HG02610 (cell line): ENCODE measurements around the gene LYST.

ENCODE experiments used
- ATAC-seq: cut with Tn5 transposase; IDR thresholded peaks from one replicate; pipeline ENCODE4 v1.9.1; 2021; ENCODE audit warnings: mild to moderate bottlenecking, moderate library complexity; ENCODE audit not compliant: unreplicated experiment

The LYST gene

GRCh38 chr1:235725434-235725833 is 141.3 kb downstream of the LYST start:
- no peak for ATAC-seq

- ATAC-seq: no peak
Observed at GRCh38 chr1:235724730-235725129, 142.0 kb downstream of the LYST start.

- ATAC-seq: no peak
Observed at GRCh38 chr1:235722858-235723257, 143.8 kb downstream of the LYST start.

- ATAC-seq: no peak
Observed at GRCh38 chr1:235721982-235722381, 144.7 kb downstream of the LYST start.

GRCh38 chr1:235720544-235720943 is 146.2 kb downstream of the LYST start:
- no peak for ATAC-seq

GRCh38 chr1:235714205-235714897 is 152.4 kb downstream of the LYST start:
- ATAC-seq: no peak

- no peak for ATAC-seq
Observed at GRCh38 chr1:235712812-235713211, 153.9 kb downstream of the LYST start.

- ATAC-seq: no peak
Observed at GRCh38 chr1:235710687-235711086, 156.0 kb downstream of the LYST start.

- ATAC-seq: no peak
Observed at GRCh38 chr1:235709018-235709417, 157.7 kb downstream of the LYST start.

GRCh38 chr1:235708390-235708962 is 158.2 kb downstream of the LYST start:
- no peak for ATAC-seq

GRCh38 chr1:235703506-235703905 is 163.2 kb downstream of the LYST start:
- ATAC-seq: no peak

GRCh38 chr1:235702412-235702811 is 164.3 kb downstream of the LYST start:
- ATAC-seq: no peak

GRCh38 chr1:235697508-235697907 is 169.2 kb downstream of the LYST start:
- ATAC-seq: no peak

- ATAC-seq: no peak
Observed at GRCh38 chr1:235689356-235689755, 177.3 kb downstream of the LYST start.

GRCh38 chr1:235688096-235688495 is 178.6 kb downstream of the LYST start:
- ATAC-seq: no peak

GRCh38 chr1:235683653-235684052 is 183.1 kb downstream of the LYST start:
- ATAC-seq: no peak

- ATAC-seq: no peak
Observed at GRCh38 chr1:235682216-235682615, 184.5 kb downstream of the LYST start.

GRCh38 chr1:235679644-235680043 is 187.1 kb downstream of the LYST start:
- ATAC-seq: no peak

- no peak for ATAC-seq
Observed at GRCh38 chr1:235679005-235679404, 187.7 kb downstream of the LYST start.

GRCh38 chr1:235675152-235675890 is 191.4 kb downstream of the LYST start:
- ATAC-seq: no peak

- no peak for ATAC-seq
Observed at GRCh38 chr1:235673981-235674380, 192.7 kb downstream of the LYST start.

- no peak for ATAC-seq
Observed at GRCh38 chr1:235671992-235672391, 194.7 kb downstream of the LYST start.
